ENCODE data around the gene FOXN3.
"Not testable (repeated sequence)": the region's sequence is repeated elsewhere in the genome, so short reads cannot be mapped to it uniquely, and the experiment has no call there.

Gene FOXN3

DNA sequence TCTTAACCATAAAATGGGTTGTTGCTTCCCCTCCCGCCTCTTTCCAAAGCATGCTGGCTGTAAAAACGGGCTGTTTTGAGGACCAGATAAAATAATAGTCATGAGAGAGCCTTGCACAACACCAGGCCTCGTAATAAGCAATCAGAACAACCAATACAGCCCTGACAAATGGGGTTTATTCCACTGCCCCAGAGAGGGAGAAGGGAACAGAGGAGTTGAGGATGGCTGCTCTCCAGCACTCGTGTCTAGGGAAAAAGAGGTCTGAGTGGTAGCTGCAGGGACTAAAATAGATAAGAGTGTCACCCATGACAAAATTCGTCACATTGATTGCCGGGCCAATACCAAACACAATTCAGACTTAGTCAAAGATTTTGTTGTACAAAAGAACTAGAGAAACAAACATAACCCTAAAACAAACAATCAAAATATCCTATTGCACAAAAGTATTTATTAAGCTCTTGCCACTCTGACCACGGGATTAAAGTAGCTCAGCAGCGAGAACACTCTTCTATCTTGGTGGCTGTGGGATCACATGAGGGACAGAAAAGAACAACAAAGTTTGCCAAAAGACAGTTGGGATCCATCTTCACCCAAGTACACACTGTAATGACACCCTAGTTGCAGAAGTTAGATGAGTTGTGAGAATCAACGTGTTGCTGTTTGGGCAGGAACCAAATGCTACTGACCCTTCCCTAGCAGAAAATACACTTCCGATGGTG is 188.0 kb downstream of the FOXN3 start:
- no peak for DNase-seq (ENCODE audit: low read depth, low spot score)

GRCh38 chr14:89227496-89227836 is 189.6 kb downstream of the FOXN3 start:
- DNase-seq (ENCODE audit: low read depth, low spot score), result no peak

DNA sequence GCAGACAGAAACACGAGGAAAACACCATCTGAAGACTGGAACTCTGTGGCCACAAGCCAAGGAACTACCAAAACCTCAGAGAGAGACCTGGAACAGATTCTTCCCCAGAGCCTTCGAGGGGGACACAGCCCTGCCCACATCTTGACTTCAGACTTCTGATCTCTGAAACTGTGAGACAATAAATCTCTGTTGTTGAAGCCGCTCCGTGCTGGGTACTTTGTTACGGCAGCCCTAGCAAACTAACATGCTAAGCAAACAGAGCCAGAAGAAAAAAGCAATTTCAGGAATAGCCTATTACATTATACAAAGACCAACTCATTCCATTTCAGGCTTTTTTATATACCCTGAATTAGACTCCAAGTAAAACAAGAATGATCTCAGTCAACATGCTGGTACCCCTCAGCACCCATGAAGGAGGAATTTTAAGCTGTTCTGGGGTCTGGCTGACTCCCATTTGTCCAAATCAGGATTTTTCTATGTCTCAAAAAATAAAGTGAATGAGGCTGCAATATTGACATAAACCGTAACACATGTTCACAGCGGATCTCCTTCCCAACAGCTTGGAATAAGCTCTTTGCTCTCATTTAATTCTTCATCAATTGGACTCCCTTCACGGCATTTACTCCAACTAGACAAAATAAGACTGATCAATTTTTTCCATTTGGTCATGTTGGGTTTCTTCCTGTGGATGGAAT is 190.1 kb downstream of the FOXN3 start:
- no peak for DNase-seq (ENCODE audit: low read depth, low spot score)

- DNase-seq (ENCODE audit: low read depth, low spot score), result no peak
These were observed 191.4 kb downstream of the FOXN3 start for GRCh38 chr14:89225607-89226006.

GRCh38 chr14:89221109-89221810 is 195.8 kb downstream of the FOXN3 start:
- no peak for DNase-seq (ENCODE audit: low read depth, low spot score)

DNA sequence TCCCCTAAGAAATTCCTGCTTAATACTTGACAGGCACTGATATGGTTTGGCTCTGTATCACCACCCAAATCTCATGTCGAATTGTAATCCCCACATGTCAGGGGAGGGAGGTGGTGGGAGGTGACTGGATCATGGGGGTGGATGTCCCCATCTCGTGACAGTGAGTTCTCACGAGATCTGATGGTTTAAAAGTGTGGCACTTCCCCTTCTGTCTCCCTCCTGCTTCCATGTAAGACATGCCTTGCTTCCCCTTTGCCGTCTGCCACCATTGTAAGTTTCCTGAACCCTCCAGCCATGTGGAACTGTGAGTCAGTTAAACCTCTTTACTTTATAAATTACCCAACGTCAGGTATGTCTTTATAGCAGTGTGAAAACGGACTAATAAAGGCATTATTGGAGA is 198.0 kb downstream of the FOXN3 start:
- DNase-seq (ENCODE audit: low read depth, low spot score), result no peak

- DNase-seq (ENCODE audit: low read depth, low spot score), result no peak
These were observed 199.1 kb downstream of the FOXN3 start for GRCh38 chr14:89217891-89218290.

GRCh38 chr14:89215531-89215930 is 201.5 kb downstream of the FOXN3 start:
- DNase-seq (ENCODE audit: low read depth, low spot score), result no peak

GRCh38 chr14:89215114-89215513 is 201.9 kb downstream of the FOXN3 start:
- no peak for DNase-seq (ENCODE audit: low read depth, low spot score)

DNA sequence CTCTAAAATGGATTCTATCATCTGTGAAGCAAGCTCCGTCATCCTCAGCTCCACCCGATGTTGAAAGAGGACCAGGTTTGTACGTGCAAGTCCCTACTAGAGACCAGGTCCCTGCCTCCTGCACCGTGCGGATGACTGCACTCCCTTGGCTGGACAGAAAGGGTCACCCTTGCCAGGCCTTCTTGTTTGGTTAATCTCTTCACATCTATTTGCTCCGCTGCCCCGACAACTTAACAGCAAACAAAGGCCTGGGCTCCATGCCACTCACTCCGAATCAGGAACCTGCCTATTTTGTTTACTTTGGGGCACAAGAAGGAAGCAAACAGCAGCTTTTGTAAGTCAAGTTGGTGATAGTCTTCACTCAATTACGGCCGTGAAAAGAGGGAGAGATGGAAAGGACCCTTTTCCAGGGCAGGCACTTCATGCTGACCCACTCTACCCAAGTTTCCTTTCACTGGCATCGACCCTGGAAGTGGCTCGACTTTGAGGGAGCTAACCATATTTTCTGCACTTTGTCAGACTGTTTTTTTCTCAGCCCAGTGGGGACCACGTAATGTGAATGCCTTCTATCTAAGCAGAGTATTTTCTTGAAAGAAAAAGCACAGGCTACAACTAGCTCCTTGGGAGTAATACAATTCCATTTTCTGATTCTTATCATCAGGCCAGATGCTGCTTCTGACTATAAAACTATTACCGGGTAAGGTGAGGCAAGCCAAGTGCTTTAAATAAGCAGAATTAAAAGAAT is 202.6 kb downstream of the FOXN3 start:
- DNase-seq (ENCODE audit: low read depth, low spot score), result no peak

- peak; percentile 17 for DNase-seq (ENCODE audit: low read depth, low spot score)
These were observed 204.4 kb downstream of the FOXN3 start for GRCh38 chr14:89212386-89213235.

- no peak for DNase-seq (ENCODE audit: low read depth, low spot score)
These were observed 207.5 kb downstream of the FOXN3 start for GRCh38 chr14:89209558-89209957.

GRCh38 chr14:89207925-89208328 is 209.1 kb downstream of the FOXN3 start:
- no peak for DNase-seq (ENCODE audit: low read depth, low spot score)

DNA sequence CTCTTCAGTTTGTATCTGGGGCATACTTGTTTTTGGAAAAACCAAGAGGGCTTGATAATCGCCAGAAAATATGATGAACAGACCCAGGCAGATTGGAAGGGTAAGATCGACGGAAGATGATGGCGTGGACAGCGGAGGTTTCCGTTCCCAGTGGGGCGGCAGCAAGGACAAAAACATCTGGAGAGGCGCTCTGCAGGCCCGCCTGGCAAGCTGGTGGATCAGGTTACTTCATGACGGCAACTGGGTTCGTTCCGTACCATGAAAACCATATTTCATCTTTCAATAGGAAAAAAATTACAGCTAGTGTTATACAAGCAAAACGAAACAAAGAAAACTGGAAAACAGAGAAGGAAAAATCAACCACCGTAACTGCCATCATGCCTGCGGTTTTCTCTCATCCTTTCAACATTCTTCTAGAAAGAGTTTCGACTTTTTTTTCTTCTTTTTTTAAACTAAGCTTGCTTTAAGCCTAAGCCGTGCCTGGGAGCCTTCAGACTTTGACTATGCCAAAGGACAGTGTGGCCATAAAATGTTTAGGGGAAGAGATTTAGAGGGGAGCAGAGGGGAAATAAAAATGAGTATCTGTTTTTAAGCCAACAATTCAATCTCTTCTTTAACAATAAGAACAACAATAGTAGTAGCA is 210.5 kb downstream of the FOXN3 start:
- no peak for DNase-seq (ENCODE audit: low read depth, low spot score)

DNA sequence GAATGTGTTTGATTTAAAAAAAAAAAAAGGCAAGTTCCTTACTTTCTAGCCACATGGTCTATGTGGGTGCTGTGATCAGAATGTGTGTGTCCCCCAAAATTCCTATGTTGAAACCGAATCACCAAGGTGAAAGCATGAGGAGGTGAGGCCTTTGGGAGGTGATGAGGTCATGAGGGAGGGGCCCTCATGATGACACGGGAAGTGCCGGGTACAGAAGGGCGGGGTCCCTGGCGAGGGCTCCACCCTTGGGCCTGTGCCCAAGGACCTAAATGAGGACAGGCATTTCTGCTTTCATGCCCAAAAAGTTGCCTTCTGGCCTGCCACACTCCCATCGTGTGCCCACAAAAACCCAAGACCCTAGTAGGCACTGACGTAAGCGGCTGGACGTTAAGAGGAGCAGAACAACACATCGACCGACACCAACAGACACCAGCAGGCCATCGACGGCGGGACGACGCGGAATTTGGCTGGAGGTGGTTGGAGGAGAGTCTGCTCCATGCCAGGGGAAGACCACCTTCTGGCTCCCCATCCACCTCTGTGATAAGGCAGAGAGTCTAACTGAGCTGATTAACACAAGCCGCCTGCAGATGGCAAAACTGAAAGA is 211.8 kb downstream of the FOXN3 start:
- DNase-seq (ENCODE audit: low read depth, low spot score), result no peak

DNA sequence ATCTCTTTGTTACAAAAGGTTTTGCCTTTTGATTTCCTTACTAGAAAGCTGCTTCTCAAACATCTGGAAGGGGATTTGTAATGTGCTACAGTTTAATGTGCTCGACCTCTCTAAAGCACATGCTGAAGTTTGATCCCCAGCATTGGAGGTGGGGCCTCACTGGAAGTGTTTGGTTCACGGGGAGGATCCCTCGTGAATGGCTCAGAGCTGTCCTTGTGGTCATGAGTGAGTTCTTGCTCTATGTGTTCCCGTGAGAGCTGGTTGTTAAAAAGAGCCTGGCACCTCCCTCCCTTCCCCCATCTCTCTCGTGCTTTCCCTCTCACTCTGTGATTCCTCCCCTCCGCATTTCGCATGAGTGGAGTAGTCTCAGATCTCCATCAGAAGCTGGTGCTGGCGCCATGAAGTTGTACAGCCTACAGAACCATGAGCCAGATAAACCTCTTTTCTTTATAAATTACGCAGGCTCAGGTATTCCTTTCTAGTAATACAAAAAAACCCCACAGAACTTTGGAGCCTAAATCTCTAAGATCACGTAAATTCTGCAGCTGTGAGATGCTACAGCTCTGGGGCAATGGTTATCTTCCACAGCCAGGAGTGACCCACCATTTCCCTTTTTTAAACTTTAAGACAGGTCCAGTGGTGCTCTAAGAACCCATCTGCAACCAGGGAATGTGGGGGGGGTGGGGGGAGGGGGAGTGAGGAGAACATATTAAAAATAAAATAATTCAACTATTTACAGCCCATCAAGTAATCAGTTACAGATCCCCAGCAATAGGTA is 214.4 kb downstream of the FOXN3 start:
- DNase-seq (ENCODE audit: low read depth, low spot score), result no peak

GRCh38 chr14:89201645-89202044 is 215.4 kb downstream of the FOXN3 start:
- DNase-seq (ENCODE audit: low read depth, low spot score), result no peak

DNA sequence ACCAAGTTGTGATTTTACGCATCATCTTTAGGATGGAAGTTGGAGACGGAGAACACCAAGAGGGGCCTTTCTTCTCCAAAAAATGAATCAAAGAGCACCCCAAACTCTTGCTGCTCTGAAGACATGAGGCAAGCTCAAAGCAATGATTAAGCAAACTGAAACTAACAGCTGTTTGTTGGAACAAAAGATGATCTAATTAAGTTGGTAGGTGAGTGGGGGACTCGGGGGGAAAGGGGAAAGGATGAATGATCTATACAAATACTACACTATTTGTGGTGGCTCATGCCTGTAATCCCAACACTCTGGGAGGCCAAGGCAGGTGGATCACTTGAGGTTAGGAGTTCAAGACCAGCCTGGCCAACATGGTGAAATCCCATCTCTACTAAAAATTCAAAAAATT is 217.7 kb downstream of the FOXN3 start:
- not testable (repeated sequence) for DNase-seq (ENCODE audit: low read depth, low spot score)

- no peak for DNase-seq (ENCODE audit: low read depth, low spot score)
These were observed 218.3 kb downstream of the FOXN3 start for GRCh38 chr14:89198544-89199329.

Measured in ELF-1 (cell line).